Retina (tissue), 1 donor: ENCODE measurements around the gene HMGXB3.
A peak's percentile ranks its signal among the peaks of the same experiment; 100 is the strongest.
"Not testable (repeated sequence)": the region's sequence is repeated elsewhere in the genome, so short reads cannot be mapped to it uniquely, and the experiment has no call there.

Source experiments
- DNase-seq: peaks from one replicate; pipeline ENCODE4 v3.0.0-alpha.2; 2016

HMGXB3 gene

DNA sequence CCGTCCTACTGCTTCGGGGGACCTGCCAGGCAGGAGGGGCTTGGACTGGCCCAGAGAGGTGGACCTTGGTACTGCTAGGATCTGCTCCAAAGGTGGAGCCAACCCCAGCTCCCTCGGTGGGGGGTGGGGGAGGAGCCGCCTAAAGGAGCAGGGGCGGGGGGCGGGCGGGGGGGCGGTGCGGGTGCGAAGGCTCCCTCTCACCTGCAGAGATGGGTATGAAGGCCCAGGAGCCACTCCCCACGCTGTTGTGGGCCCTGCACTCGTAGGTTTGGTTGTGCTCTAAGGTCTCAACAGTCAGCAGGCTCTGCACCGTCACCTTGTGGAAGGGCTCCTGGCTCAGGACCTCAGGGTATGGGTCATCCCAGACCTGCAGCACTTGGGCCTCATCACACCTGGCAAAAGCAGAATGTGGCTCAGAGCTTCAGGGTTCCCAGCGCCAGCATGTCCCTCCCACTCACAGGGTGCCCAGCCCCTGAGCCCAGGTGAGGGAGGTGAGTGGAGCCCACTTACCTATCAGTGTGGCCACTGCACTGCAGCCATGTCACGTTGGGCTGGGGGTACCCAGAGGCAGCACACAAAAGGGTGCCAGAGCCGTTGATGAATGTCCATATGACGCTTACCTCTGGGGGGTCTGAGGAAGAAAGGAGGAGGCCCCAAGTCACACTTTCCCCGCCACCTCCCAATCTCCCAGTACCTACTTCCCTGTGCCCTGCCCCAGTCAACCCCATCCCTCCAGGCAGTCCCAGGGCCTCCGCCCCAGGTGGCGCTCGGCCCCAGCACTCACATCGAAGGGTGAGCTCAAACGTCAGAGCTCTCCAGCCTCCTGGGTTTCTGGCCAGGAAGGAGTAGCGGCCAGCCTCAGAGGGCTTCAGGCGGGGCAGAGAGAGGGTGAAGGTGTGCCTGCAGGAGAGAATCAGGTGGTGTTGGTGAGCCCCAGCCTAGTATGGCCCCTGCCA is 69.4 kb downstream of the HMGXB3 start:
- no peak for DNase-seq

DNA sequence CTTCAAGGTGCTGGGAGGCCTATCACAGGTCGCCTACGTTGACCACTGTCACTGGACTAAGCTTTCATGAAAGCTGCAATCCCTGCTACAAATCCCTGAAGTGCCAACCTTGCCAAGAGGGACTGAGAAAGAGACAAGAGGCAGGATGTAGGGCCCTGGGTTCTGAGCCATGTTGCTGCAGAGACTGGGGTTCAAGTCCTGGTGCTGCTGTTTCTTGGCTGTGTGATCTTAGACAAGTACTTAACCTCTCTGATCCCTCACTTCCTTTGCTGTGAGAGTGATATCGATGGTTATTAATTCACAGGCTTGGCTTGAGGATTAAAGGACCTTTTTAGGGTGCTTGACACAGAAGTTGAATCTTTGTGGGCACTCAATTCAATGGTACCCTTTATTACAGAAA is 70.3 kb downstream of the HMGXB3 start:
- no peak for DNase-seq

- no peak for DNase-seq
These were observed 72.6 kb downstream of the HMGXB3 start for GRCh38 chr5:150073086-150073625.

DNA sequence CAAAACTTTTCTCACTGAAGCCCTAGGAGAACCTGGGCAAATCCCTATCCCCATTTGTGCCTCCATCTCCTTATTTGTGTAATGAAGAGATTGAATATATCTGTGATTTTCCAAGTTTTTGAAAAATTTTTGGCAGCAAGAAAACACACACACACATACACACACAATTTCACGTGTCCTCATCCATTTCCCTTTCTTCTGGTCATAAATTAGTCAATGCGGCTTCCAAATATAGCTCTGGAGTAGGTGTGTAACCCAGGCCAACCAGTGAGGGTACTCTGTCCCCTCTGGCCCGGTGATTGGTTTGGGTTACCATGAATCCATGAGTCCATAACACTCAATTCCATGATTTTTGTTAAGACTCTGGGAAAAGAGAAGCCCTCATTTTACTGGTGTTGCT is 73.1 kb downstream of the HMGXB3 start:
- no peak for DNase-seq

GRCh38 chr5:150075233-150075632 is 74.7 kb downstream of the HMGXB3 start:
- DNase-seq: no peak

DNA sequence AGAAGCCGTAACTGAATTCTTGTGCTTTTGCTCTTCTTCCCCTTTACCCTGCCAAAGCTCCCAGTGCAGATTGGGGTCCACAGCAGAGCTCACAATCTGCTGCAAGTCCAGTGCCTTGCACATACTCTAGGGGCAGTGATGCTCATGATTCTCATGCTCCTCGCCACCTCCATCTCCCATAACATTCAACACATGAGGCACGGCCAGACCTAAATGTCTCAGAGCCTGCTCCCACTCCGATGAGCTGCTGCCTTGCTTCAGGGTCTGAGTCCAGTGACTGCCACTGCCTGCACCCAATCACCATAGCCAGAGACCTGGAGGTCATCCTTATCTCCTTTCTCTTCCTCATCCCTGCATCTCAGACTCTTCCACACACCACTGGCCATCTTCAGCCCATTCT is 75.3 kb downstream of the HMGXB3 start:
- DNase-seq: no peak

- DNase-seq: no peak
These were observed 76.5 kb downstream of the HMGXB3 start for GRCh38 chr5:150077060-150077459.

- DNase-seq: no peak
These were observed 77.7 kb downstream of the HMGXB3 start for GRCh38 chr5:150077996-150078801.

DNA sequence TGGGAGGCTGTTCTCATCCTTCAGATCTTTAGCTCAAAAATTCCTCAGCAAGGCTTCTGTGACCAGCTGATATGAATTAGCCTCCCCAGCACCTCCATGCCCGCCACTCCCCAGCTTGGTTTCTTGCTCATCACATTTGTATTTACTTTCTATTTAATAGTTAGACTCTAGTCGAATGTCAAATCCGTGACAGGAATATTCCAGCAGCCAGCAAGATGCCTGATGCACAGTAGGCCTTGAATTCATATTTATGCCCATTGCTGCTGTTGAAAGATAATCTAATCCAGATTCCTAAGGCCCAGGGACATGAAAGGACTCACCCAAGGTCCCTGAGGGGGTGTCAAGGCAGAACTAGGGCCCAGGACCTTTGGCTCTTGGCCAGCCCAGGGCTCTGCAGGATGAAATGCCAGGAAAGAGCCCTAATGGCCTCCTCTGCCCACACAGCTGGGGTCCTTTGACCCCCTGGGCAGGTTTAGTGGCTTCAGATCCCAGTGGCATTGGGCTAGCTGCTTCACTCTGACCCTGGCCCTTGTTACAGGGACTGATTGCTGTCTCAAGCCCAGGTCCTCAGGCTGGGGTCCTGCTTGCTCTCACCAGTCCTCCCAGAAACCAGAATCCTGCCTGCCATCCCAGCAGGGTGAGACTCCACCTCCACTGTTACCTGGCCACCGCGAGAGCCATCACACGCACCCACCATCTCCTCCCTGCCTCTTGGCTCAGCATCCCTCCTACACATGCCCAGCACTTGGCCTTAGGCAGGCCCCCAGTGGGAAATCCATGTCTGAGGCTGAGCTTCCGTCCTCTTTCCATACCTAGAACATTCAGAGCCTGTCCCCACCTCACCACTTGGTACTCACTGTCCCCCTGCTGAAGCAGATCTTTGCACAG is 78.5 kb downstream of the HMGXB3 start:
- DNase-seq: no peak

DNA sequence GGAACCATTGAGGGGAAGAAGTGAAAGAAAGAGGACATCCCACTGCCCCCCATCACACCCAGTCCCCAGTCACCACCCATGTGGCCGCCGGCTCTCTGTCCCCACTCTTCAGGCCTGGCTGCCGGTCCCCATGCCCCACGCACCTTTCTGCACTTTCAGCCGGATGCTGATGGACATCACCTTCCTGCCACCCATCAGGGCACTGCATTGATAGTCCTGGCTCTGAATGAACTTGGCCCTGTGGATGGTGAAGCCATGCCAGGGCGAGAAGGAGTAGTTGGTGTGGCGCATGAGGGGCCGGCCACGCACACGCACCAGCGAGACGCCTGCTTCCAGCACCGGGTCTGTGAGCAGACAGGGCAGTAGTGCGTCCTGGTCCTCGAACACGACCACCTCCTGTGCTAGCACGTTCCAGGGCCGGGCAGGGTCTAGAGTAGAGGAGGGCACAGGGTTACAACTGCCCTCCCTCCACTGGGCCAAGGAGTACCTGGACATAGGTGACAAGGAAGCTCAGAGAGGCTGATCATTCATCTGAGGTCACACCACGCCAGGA is 79.4 kb downstream of the HMGXB3 start:
- no peak for DNase-seq

GRCh38 chr5:150080696-150081435 is 80.3 kb downstream of the HMGXB3 start:
- no peak for DNase-seq

DNA sequence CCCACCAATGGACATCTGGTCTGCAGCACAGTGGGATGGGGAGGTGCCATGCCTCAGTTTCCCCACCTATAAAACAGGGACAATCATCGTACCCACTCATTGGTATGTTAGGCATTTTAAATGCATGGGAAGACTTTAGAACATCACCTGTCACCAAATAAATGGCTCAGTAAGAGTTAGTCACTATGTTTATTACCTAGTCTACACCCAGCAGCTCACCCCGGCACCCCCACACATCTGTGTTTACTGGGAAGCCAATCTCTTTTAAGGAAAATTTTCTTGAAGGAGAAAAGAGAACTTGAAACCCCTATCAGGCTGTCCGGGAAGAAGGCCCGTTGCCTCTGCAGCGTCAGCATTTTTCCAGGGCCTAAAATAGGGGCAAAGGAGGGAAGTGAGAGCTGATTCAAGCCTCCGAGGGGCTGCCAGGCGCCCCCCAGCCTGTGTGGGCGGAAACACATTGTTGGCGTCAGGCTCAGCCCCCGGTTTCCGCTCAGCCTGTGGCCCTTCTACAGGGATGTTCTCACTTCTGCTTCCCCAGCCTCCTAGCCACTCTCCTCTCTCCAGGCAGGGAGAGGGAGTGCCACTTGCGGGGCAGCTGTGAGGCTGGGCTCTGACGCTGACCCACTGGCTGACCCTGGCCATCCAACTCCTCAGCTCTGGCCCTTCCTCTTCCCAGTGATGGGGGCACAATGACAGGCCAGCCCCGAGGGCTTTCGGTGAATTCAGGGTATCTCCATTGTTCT is 81.2 kb downstream of the HMGXB3 start:
- DNase-seq: peak; percentile 37

- DNase-seq: no peak
These were observed 81.8 kb downstream of the HMGXB3 start for GRCh38 chr5:150082374-150082773.

DNA sequence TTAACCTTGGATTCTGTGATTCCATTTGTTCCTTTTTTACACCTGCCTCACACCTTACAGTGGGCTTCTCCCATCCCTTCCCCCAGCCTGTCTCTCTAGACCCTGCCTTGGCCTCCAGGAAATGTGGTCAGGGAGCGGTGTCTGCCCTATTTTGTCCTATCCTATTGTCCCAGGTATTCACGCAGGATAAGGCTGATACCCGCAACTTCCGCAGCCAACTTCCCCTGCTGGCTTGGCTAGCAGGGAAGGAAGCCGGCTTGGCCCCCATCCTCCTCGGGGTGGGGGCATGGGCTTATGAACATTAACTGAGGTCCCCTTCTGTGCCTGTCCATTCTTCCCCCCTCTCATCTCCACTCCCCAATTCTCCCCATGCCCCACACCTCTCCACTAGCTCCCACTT is 82.3 kb downstream of the HMGXB3 start:
- DNase-seq: no peak

GRCh38 chr5:150084754-150085153 is 84.2 kb downstream of the HMGXB3 start:
- not testable (repeated sequence) for DNase-seq

GRCh38 chr5:150085191-150085912 is 84.8 kb downstream of the HMGXB3 start:
- DNase-seq: no peak

GRCh38 chr5:150085950-150086715 is 85.6 kb downstream of the HMGXB3 start, which contains the start of gene CSF1R:
CSF1R (minus strand) TSS chr5:150086554; CDS start chr5:150086427, 127 bp downstream.
- no peak for DNase-seq

GRCh38 chr5:150092159-150092787 is 91.7 kb downstream of the HMGXB3 start:
- DNase-seq: no peak

DNA sequence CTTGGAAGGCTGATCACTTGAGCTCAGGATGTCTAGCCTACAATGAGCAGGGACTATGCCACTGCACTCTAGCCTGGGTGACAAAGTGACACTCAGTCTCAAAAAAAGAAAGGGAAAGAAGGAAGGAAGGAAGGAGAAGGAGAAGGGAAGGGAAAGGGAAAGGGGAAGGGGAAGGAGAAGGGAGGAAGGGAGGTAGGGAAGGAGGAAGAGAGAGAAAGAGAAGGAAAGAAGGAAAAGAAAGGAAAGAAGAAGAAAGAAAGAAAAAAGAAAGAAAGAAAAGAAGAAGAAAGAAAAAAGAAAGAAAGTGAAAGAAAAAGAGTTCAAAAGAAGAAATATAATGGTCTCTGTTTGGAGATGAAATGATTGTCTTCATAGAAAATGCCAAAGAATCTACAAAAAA is 96.6 kb downstream of the HMGXB3 start:
- DNase-seq: no peak
